A549 (cell line): Measurements from ENCODE around the gene METRNL. TPM values are rescaled to one million over a fixed set of nuclear protein-coding genes. Genes with fewer than 3 reads are reported as not detected.

ENCODE experiments used
- ATAC-seq, 2 experiments: fragments of 200-7000 bp in 1 of 2; fragments of >200 bp in 1 of 2; cut with Nextera tagmentation in 1 of 2; cut with Tn5 transposase in 1 of 2; 3 replicates each; pipeline versions ENCODE4 v1.8.0 to v1.9.1; 2018 to 2020; ENCODE audit warnings: mild to moderate bottlenecking in 1 of 2, moderate library complexity in 1 of 2
- CTCF ChIA-PET: fragments of 300-600 bp; sonication (Branson Sonifier 250); formaldehyde crosslinking; extraction: SDS; loops from one replicate; lab custom pipeline; 2021; ENCODE audit warnings: antibody characterized with exemption, inconsistent platforms; lab: Yijun Ruan, JAX
- POLR2A ChIA-PET: fragments of 350-600 bp; formaldehyde crosslinking; extraction: SDS; loops from one replicate; lab custom pipeline; 2021; ENCODE audit warnings: antibody characterized with exemption, inconsistent platforms; lab: Yijun Ruan, JAX
- DNase-seq, 2 experiments: peaks; one replicate each; pipeline versions ENCODE4 v3.0.0 to v3.0.0-alpha.2; 2011 to 2016; ENCODE audit warnings: low read depth in 1 of 2, low spot score in 1 of 2
- FAIRE-seq: peaks from 2 replicates; lab custom pipeline; 2011; peaks lifted over from hg19 to GRCh38; lab: Jason Lieb, UNC
- H3K27ac ChIP-seq, 2 experiments: fragments of >200 bp; sonication (Bioruptor Twin); formaldehyde crosslinking; 3 replicates each; pipeline ENCODE4 v1.5.1; 2016 to 2017
- H3K4me1 ChIP-seq: fragments of >200 bp; sonication (Bioruptor Twin); formaldehyde crosslinking; 3 replicates; pipeline ENCODE4 v1.6.1; 2016
- H3K4me2 ChIP-seq: fragments of >200 bp; sonication (Bioruptor Twin); formaldehyde crosslinking; 3 replicates; pipeline ENCODE4 v1.6.1; 2016
- H3K4me3 ChIP-seq: fragments of >200 bp; sonication (Bioruptor Twin); formaldehyde crosslinking; 3 replicates; pipeline ENCODE4 v1.5.1; 2016
- H3K9me3 ChIP-seq: fragments of >200 bp; sonication (Bioruptor Twin); formaldehyde crosslinking; 3 replicates; pipeline ENCODE4 v1.6.1; 2016
- CBX2 ChIP-seq: fragments of 200-600 bp; sonication (generic); IDR thresholded peaks from 2 replicates; pipeline ENCODE4 v1.6.1; 2016; ENCODE audit warnings: low read depth, mild to moderate bottlenecking, borderline replicate concordance
- CEBPB ChIP-seq, 2 experiments: fragments of >200 bp in 1 of 2; sonication (Bioruptor Twin) in 1 of 2; formaldehyde crosslinking in 1 of 2; IDR thresholded peaks; 2 replicates each; pipeline ENCODE4 v1.6.1; 2012 to 2016
- CHD2 ChIP-seq: fragments of 150-350 bp; IDR thresholded peaks from 2 replicates; pipeline ENCODE4 v1.6.1; 2014; ENCODE audit warnings: low read length; ENCODE audit not compliant: partially characterized antibody
- EP300 ChIP-seq, 2 experiments: fragments of >200 bp; sonication (Bioruptor Twin); formaldehyde crosslinking; IDR thresholded peaks; 2 replicates in 1 of 2; 3 replicates in 1 of 2; pipeline ENCODE4 v1.6.1; 2016 to 2017
- ESRRA ChIP-seq: fragments of 150-350 bp; IDR thresholded peaks from 2 replicates; pipeline ENCODE4 v1.6.1; 2014; ENCODE audit warnings: mild to moderate bottlenecking, low read length, borderline replicate concordance
- FOSL2 ChIP-seq, 2 experiments: fragments of 450-650 bp in 1 of 2; fragments of >200 bp in 1 of 2; sonication (Bioruptor Twin) in 1 of 2; formaldehyde crosslinking; IDR thresholded peaks; 2 replicates each; pipeline versions ENCODE4 v1.5.0 to v1.6.1; 2016 to 2020; ENCODE audit warnings: mild to moderate bottlenecking in 1 of 2, moderate library complexity in 1 of 2
- FOXS1 ChIP-seq: fragments of 250-450 bp; sonication (Bioruptor Pico); IDR thresholded peaks from 2 replicates; pipeline ENCODE4 v1.5.0; 2020; ENCODE audit warnings: mild to moderate bottlenecking, moderate library complexity
- HDAC2 ChIP-seq: fragments of 200-600 bp; sonication (generic); IDR thresholded peaks from 2 replicates; pipeline ENCODE4 v1.6.1; 2016
- HOXA7 ChIP-seq: fragments of 250-450 bp; sonication (Bioruptor Pico); IDR thresholded peaks from 2 replicates; pipeline ENCODE4 v1.5.0; 2020; ENCODE audit warnings: mild to moderate bottlenecking, moderate library complexity
- JUNB ChIP-seq: fragments of >200 bp; sonication (Bioruptor Twin); formaldehyde crosslinking; IDR thresholded peaks from 2 replicates; pipeline ENCODE4 v1.6.1; 2016
- KDM5A ChIP-seq: fragments of 200-600 bp; sonication (generic); IDR thresholded peaks from 2 replicates; pipeline ENCODE4 v1.6.1; 2016; ENCODE audit warnings: antibody characterized with exemption, mild to moderate bottlenecking
- MAZ ChIP-seq: fragments of 150-350 bp; IDR thresholded peaks from 2 replicates; pipeline ENCODE4 v1.6.1; 2014; ENCODE audit warnings: antibody characterized with exemption, low read depth, low read length, borderline replicate concordance
- POLR2A ChIP-seq: IDR thresholded peaks from 2 replicates; pipeline ENCODE4 v1.6.1; 2012; ENCODE audit warnings: mild to moderate bottlenecking, low read length
- RARB ChIP-seq: fragments of 250-450 bp; sonication (Bioruptor Pico); IDR thresholded peaks from 2 replicates; pipeline ENCODE4 v1.8.0; 2021; ENCODE audit warnings: mild to moderate bottlenecking, moderate library complexity
- RCOR1 ChIP-seq: fragments of 150-350 bp; IDR thresholded peaks from 2 replicates; pipeline ENCODE4 v1.6.1; 2014; ENCODE audit warnings: antibody characterized with exemption, low read length, low read depth
- ZC3H11A ChIP-seq: fragments of 450-650 bp; IDR thresholded peaks from 2 replicates; pipeline ENCODE4 v1.6.1; 2014; ENCODE audit warnings: antibody characterized with exemption, mild to moderate bottlenecking
- WGBS: methylation state at CpG from one replicate; pipeline ENCODE4 v1.1.6; 2017; ENCODE audit errors: missing lambda C conversion rate; 5-methylcytosine and 5-hydroxymethylcytosine counted together
- polyA plus RNA-seq, 4 experiments: library from polyadenylated mRNA; depleted of rRNA in 3 of 4; stranded (reverse); fragments of >200 nt; fragmentation: RNase III in 1 of 4; extraction: RNeasy Plus Mini Kit Qiagen cat#74134 plus additional on column Dnase treatment in 1 of 4; gene quantifications; 2 replicates in 3 of 4; 3 replicates in 1 of 4; pipeline ENCODE4 v1.2.3, GENCODE V29; 2011 to 2017
- TF ChIP-seq, protein P1 (sequence below): fragments of >200 bp; sonication (Bioruptor Twin); formaldehyde crosslinking; IDR thresholded peaks from 2 replicates; pipeline ENCODE4 v1.6.1; 2016
- TF ChIP-seq, protein P2 (sequence below): IDR thresholded peaks from 2 replicates; pipeline ENCODE4 v1.6.1; 2012
- TF ChIP-seq, protein P3 (sequence below): fragments of 200-600 bp; sonication (generic); IDR thresholded peaks from 2 replicates; pipeline ENCODE4 v1.6.1; 2016; ENCODE audit warnings: antibody characterized with exemption, mild to moderate bottlenecking, moderate library complexity

METRNL gene
- polyA plus RNA-seq, 2 of the 4 experiments (the other 2 are of a cell fraction), result 1.7 to 6.4 TPM

DNA sequence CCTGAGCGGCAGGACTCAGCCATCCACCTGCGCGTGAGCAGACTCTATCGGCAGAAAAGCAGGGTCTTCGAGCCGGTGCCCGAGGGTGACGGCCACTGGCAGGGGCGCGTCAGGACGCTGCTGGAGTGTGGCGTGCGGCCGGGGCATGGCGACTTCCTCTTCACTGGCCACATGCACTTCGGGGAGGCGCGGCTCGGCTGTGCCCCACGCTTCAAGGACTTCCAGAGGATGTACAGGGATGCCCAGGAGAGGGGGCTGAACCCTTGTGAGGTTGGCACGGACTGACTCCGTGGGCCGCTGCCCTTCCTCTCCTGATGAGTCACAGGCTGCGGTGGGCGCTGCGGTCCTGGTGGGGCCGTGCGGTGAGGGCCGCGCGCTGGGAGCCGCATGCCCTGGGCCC lies 14.9 kb downstream of the METRNL start (continued):
- TF ChIP-seq KDM5A (no peak), CBX2 (no peak), CEBPB (IDR thresholded peaks at IDR 0.05) (no peak)

DNA sequence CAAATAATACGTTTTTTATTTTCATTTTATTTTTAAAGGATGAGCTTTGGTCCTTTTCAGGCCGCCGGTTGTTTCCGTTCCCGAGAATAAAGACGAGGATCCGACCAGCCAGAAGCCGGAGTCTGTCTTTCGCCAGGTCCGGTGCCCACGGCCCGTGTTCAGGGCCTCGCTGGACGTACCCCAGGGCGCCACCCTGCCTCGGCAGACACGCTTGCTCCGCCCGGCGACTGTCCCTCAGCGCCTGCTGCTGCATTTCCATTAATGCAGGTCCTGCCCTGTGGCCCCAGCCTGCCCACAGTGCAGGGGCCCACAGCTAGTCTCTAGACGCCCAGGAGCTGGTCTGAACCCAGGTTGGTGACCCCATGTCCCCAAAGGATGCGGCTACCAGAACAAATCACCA lies 15.6 kb downstream of the METRNL start:
- no peak for TF ChIP-seq ZC3H11A
- TF ChIP-seq, all 56 proteins: peak for 0
- Histone ChIP-seq H3K4me3 (no peak overlapping the region), H3K9me3 (no peaks in the 10 kb centered on the region), H3K4me2 (no peak overlapping the region), H3K27ac (no peak overlapping the region), H3K4me1 (peaks cover 6% of the 10 kb centered on the region)
- FAIRE-seq, result no peak
- no peak for ATAC-seq
- POLR2A ChIA-PET, result no interaction called here
- DNase-seq, result no peak
- CTCF ChIA-PET, result no interaction called here
- WGBS, result 90% methylated on average over 23 of the region's 23 CpGs

DNA sequence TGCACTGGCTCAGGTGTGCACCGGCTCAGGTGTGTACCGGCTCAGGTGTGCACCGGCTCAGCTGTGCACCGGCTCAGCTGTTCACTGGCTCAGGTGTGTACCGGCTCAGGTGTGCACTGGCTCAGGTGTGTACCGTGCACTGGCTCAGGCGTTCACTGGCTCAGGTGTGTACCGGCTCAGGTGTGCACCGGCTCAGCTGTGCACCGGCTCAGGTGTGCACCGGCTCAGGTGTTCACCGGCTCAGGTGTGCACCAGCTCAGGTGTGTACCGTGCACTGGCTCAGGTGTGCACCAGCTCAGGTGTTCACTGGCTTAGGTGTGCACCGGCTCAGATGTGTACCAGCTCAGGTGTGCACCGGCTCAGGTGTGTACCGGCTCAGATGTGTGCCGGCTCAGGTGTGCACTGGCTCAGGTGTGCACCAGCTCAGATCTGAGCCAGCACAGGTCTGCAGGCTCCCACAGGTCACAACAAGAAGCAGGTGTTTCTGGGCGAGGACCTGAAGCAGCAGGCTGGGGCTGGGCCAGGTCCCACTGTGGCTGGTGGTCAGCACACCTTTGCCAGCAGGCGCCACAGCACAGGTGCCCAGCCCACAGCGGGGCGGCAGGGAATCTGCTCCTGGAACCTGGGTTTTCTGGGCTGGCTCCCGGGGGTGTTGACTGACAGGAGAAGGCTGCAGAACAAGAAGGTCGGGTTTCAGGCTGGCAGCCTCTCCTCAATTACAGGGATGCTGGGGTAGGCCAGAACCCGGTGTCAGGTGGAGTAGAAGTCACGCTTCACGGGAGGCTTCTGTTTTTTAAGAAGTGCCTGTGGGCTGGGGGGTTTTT lies 17.2 kb downstream of the METRNL start:
- Histone ChIP-seq H3K4me2 (no peak overlapping the region), H3K4me3 (no peak overlapping the region), H3K4me1 (peaks cover 10% of the 10 kb centered on the region), H3K9me3 (no peaks in the 10 kb centered on the region), H3K27ac (no peak overlapping the region)
- TF ChIP-seq, protein P1, sequence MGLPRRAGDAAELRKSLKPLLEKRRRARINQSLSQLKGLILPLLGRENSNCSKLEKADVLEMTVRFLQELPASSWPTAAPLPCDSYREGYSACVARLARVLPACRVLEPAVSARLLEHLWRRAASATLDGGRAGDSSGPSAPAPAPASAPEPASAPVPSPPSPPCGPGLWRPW, result no peak
- TF ChIP-seq ZC3H11A (no peak), JUNB (no peak), RCOR1 (no peak), CHD2 (no peak), ESRRA (no peak), FOXS1 (no peak), EP300 (IDR thresholded peaks at IDR 0.05) (no peak), MAZ (no peak), POLR2A (no peak), HOXA7 (CRISPR knock-in tag) (no peak), HDAC2 (no peak), FOSL2 (IDR thresholded peaks at IDR 0.05) (no peak), FOSL2 (CRISPR knock-in tag; IDR thresholded peaks at IDR 0.05) (no peak), RARB (CRISPR knock-in tag) (no peak)
- TF ChIP-seq, protein P2, sequence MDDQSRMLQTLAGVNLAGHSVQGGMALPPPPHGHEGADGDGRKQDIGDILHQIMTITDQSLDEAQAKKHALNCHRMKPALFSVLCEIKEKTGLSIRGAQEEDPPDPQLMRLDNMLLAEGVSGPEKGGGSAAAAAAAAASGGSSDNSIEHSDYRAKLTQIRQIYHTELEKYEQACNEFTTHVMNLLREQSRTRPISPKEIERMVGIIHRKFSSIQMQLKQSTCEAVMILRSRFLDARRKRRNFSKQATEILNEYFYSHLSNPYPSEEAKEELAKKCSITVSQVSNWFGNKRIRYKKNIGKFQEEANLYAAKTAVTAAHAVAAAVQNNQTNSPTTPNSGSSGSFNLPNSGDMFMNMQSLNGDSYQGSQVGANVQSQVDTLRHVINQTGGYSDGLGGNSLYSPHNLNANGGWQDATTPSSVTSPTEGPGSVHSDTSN, result no peak
- TF ChIP-seq, protein P3, sequence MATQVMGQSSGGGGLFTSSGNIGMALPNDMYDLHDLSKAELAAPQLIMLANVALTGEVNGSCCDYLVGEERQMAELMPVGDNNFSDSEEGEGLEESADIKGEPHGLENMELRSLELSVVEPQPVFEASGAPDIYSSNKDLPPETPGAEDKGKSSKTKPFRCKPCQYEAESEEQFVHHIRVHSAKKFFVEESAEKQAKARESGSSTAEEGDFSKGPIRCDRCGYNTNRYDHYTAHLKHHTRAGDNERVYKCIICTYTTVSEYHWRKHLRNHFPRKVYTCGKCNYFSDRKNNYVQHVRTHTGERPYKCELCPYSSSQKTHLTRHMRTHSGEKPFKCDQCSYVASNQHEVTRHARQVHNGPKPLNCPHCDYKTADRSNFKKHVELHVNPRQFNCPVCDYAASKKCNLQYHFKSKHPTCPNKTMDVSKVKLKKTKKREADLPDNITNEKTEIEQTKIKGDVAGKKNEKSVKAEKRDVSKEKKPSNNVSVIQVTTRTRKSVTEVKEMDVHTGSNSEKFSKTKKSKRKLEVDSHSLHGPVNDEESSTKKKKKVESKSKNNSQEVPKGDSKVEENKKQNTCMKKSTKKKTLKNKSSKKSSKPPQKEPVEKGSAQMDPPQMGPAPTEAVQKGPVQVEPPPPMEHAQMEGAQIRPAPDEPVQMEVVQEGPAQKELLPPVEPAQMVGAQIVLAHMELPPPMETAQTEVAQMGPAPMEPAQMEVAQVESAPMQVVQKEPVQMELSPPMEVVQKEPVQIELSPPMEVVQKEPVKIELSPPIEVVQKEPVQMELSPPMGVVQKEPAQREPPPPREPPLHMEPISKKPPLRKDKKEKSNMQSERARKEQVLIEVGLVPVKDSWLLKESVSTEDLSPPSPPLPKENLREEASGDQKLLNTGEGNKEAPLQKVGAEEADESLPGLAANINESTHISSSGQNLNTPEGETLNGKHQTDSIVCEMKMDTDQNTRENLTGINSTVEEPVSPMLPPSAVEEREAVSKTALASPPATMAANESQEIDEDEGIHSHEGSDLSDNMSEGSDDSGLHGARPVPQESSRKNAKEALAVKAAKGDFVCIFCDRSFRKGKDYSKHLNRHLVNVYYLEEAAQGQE, result no peak
- WGBS, result 77% methylated on average over 11 of the region's 26 CpGs
- no peak for FAIRE-seq
- CTCF ChIA-PET, result interaction anchor here (0.7 to 3.4 kb wide), 2 partner anchors 19 to 27 kb away, joined by 3 to 15 read pairs; no protein-coding TSS in a partner anchor
- no peak for DNase-seq
- POLR2A ChIA-PET, result interaction anchor here (1.1 kb wide), 1 partner anchor 17 kb away, joined by 6 read pairs; the partner anchor contains the start of gene METRNL
- ATAC-seq, result no peak
